Measurements from ENCODE around the gene ATP8A2.

DNA sequence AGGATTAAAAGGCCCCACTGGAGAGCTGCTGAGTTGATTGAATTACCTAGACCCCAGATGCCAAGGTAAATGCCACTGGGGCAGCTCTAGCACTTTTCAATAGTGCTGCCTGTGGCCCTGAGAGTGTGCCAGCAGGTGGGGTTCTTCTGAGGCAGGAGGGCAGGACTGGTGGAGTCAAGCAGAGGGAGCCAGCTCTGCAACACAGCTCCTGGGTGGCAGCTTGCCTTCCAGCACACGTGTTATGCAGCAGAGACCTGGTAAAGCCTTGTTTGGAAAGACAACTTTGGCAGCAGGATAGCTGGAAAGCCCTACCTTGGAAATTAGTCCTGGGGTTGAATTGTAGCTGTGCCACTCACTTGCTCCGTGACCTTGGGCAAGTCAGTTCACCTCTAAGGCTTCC is 306.6 kb downstream of the ATP8A2 start:
- TF ChIP-seq, protein P1, sequence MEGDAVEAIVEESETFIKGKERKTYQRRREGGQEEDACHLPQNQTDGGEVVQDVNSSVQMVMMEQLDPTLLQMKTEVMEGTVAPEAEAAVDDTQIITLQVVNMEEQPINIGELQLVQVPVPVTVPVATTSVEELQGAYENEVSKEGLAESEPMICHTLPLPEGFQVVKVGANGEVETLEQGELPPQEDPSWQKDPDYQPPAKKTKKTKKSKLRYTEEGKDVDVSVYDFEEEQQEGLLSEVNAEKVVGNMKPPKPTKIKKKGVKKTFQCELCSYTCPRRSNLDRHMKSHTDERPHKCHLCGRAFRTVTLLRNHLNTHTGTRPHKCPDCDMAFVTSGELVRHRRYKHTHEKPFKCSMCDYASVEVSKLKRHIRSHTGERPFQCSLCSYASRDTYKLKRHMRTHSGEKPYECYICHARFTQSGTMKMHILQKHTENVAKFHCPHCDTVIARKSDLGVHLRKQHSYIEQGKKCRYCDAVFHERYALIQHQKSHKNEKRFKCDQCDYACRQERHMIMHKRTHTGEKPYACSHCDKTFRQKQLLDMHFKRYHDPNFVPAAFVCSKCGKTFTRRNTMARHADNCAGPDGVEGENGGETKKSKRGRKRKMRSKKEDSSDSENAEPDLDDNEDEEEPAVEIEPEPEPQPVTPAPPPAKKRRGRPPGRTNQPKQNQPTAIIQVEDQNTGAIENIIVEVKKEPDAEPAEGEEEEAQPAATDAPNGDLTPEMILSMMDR (IDR thresholded peaks at IDR 0.05): no peak
- no peak for TF ChIP-seq POLR2A (IDR thresholded peaks at IDR 0.05)
